ENCODE measurements around the gene MALT1.

MALT1 gene

GRCh38 chr18:58785870-58786269 lies 114.6 kb downstream of the MALT1 start:
- H3K4me3 ChIP-seq, result no peak overlapping the region
- H3K9ac ChIP-seq, result no peak overlapping the region
- H4K20me1 ChIP-seq, result peaks cover 0 to 4% (median 0%) of the 10 kb centered on the region in 11 experiments; a peak in 1 of 22 replicates
- no peak for TF ChIP-seq Cebpa-rat (IDR thresholded peaks at IDR 0.05)
- H3K4me2 ChIP-seq, result no peak overlapping the region
- no peak overlapping the region for H3K27ac ChIP-seq
- no peaks in the 10 kb centered on the region for H3K36me3 ChIP-seq
- peaks cover 0 to 16% (median 10%) of the 10 kb centered on the region in 10 experiments; a peak in 16 of 20 replicates for H3K4me1 ChIP-seq
- no peaks in the 10 kb centered on the region for H3K9me3 ChIP-seq (replicated peaks in 1 of 11)
- no peaks in the 10 kb centered on the region for H3K27me3 ChIP-seq

- H3K9me3 ChIP-seq (replicated peaks in 1 of 11), result no peaks in the 10 kb centered on the region
- H3K9ac ChIP-seq, result no peak overlapping the region
- H3K27me3 ChIP-seq, result no peaks in the 10 kb centered on the region
- H3K36me3 ChIP-seq, result no peaks in the 10 kb centered on the region
- H3K4me3 ChIP-seq, result no peak overlapping the region
- no peak overlapping the region for H3K27ac ChIP-seq
- no peak for TF ChIP-seq Cebpa-rat (IDR thresholded peaks at IDR 0.05)
- peaks cover 0 to 4% (median 0%) of the 10 kb centered on the region in 11 experiments; a peak in 1 of 22 replicates for H4K20me1 ChIP-seq
- H3K4me2 ChIP-seq, result no peak overlapping the region
- peaks cover 0 to 16% (median 10%) of the 10 kb centered on the region in 10 experiments; a peak in 16 of 20 replicates for H3K4me1 ChIP-seq
Measured at GRCh38 chr18:58787536-58788149, 116.4 kb downstream of the MALT1 start.

GRCh38 chr18:58788470-58788869 lies 117.2 kb downstream of the MALT1 start:
- Histone ChIP-seq H3K9me3 (replicated peaks in 1 of 11) (no peaks in the 10 kb centered on the region), H4K20me1 (peaks cover 0 to 4% (median 0%) of the 10 kb centered on the region in 11 experiments; a peak in 1 of 22 replicates), H3K4me1 (peaks cover 0 to 16% (median 10%) of the 10 kb centered on the region in 10 experiments; a peak in 16 of 20 replicates), H3K4me3 (no peak overlapping the region), H3K4me2 (no peak overlapping the region), H3K36me3 (no peaks in the 10 kb centered on the region), H3K9ac (no peak overlapping the region), H3K27ac (no peak overlapping the region), H3K27me3 (no peaks in the 10 kb centered on the region)
- no peak for TF ChIP-seq Cebpa-rat (IDR thresholded peaks at IDR 0.05)

GRCh38 chr18:58788971-58789875 lies 118.0 kb downstream of the MALT1 start:
- Histone ChIP-seq H3K4me1 (peaks cover 0 to 12% (median 9%) of the 10 kb centered on the region in 10 experiments; a peak in 16 of 20 replicates), H3K4me3 (no peak overlapping the region), H3K4me2 (no peak overlapping the region), H4K20me1 (peaks cover 0 to 4% (median 0%) of the 10 kb centered on the region in 11 experiments; a peak in 1 of 22 replicates), H3K27me3 (no peaks in the 10 kb centered on the region), H3K36me3 (no peaks in the 10 kb centered on the region), H3K9me3 (replicated peaks in 1 of 11) (no peaks in the 10 kb centered on the region), H3K9ac (no peak overlapping the region), H3K27ac (no peak overlapping the region)
- no peak for TF ChIP-seq Cebpa-rat (IDR thresholded peaks at IDR 0.05)

- no peaks in the 10 kb centered on the region for H3K27me3 ChIP-seq
- no peak for TF ChIP-seq Cebpa-rat (IDR thresholded peaks at IDR 0.05)
- peaks cover 0 to 6% (median 3%) of the 10 kb centered on the region in 10 experiments; a peak in 14 of 20 replicates for H3K4me1 ChIP-seq
- no peaks in the 10 kb centered on the region for H3K9me3 ChIP-seq (replicated peaks in 1 of 11)
- H4K20me1 ChIP-seq, result no peaks in the 10 kb centered on the region
- H3K4me3 ChIP-seq, result no peak overlapping the region
- no peaks in the 10 kb centered on the region for H3K36me3 ChIP-seq
- no peak overlapping the region for H3K4me2 ChIP-seq
- H3K9ac ChIP-seq, result no peak overlapping the region
- H3K27ac ChIP-seq, result no peak overlapping the region
Measured at GRCh38 chr18:58789876-58790240, 118.6 kb downstream of the MALT1 start.

GRCh38 chr18:58792086-58792485 lies 120.8 kb downstream of the MALT1 start:
- Histone ChIP-seq H3K4me2 (no peak overlapping the region), H3K9me3 (replicated peaks in 1 of 11) (no peaks in the 10 kb centered on the region), H3K4me1 (no peaks in the 10 kb centered on the region), H3K9ac (no peak overlapping the region), H4K20me1 (no peaks in the 10 kb centered on the region), H3K36me3 (no peaks in the 10 kb centered on the region), H3K4me3 (no peak overlapping the region), H3K27ac (no peak overlapping the region), H3K27me3 (no peaks in the 10 kb centered on the region)
- TF ChIP-seq Cebpa-rat (IDR thresholded peaks at IDR 0.05), result no peak

GRCh38 chr18:58793361-58793760 lies 122.1 kb downstream of the MALT1 start:
- no peaks in the 10 kb centered on the region for H3K36me3 ChIP-seq
- no peak overlapping the region for H3K4me3 ChIP-seq

GRCh38 chr18:58796220-58796619 lies 125.0 kb downstream of the MALT1 start:
- Histone ChIP-seq H3K4me2 (no peak overlapping the region), H4K20me1 (no peaks in the 10 kb centered on the region), H3K4me3 (no peak overlapping the region), H3K9me3 (replicated peaks in 1 of 11) (no peaks in the 10 kb centered on the region), H3K4me1 (no peaks in the 10 kb centered on the region), H3K27ac (no peak overlapping the region), H3K36me3 (no peaks in the 10 kb centered on the region), H3K9ac (no peak overlapping the region), H3K27me3 (no peaks in the 10 kb centered on the region)
- TF ChIP-seq Cebpa-rat (IDR thresholded peaks at IDR 0.05), result no peak

More at GRCh38 chr18:58793361-58793760, 122.1 kb downstream of the MALT1 start:
- no peaks in the 10 kb centered on the region for H3K27me3 ChIP-seq
- H3K4me1 ChIP-seq, result no peaks in the 10 kb centered on the region
- no peak overlapping the region for H3K9ac ChIP-seq
- H3K4me2 ChIP-seq, result no peak overlapping the region
- no peaks in the 10 kb centered on the region for H4K20me1 ChIP-seq
- peak in 4 of 11 experiments; percentile 15 to 61 (median 24); a peak in 3 of 22 replicates for TF ChIP-seq Cebpa-rat (IDR thresholded peaks at IDR 0.05)
- H3K9me3 ChIP-seq (replicated peaks in 1 of 11), result no peaks in the 10 kb centered on the region
- no peak overlapping the region for H3K27ac ChIP-seq

GRCh38 chr18:58800582-58800981 lies 129.3 kb downstream of the MALT1 start:
- Histone ChIP-seq H3K9ac (no peak overlapping the region), H3K27me3 (no peaks in the 10 kb centered on the region), H3K4me3 (no peak overlapping the region), H4K20me1 (no peaks in the 10 kb centered on the region), H3K27ac (no peak overlapping the region), H3K36me3 (no peaks in the 10 kb centered on the region), H3K4me1 (no peaks in the 10 kb centered on the region), H3K4me2 (no peak overlapping the region), H3K9me3 (replicated peaks in 1 of 11) (peaks cover 0 to 11% (median 5%) of the 10 kb centered on the region in 11 experiments; a peak in 7 of 22 replicates)
- no peak for TF ChIP-seq Cebpa-rat (IDR thresholded peaks at IDR 0.05)
